COLO668 (cell line): ENCODE measurements around the gene DSCAML1.

Experiments used
- DNase-seq: peaks from one replicate; lab custom pipeline; 2025; ENCODE audit not compliant: unreplicated experiment; lab: John Stamatoyannopoulos, UW

The DSCAML1 gene

GRCh38 chr11:117394221-117394925 lies 402.6 kb downstream of the DSCAML1 start:
- DNase-seq, result no peak

- no peak for DNase-seq
These were observed 404.0 kb downstream of the DSCAML1 start for GRCh38 chr11:117392979-117393378.

- no peak for DNase-seq
These were observed 404.9 kb downstream of the DSCAML1 start for GRCh38 chr11:117392001-117392690.

- no peak for DNase-seq
These were observed 405.8 kb downstream of the DSCAML1 start for GRCh38 chr11:117391181-117391580.

- no peak for DNase-seq
These were observed 406.3 kb downstream of the DSCAML1 start for GRCh38 chr11:117390743-117391142.

- no peak for DNase-seq
These were observed 408.8 kb downstream of the DSCAML1 start for GRCh38 chr11:117387992-117388755.

GRCh38 chr11:117385906-117386305 lies 411.1 kb downstream of the DSCAML1 start:
- DNase-seq, result no peak

GRCh38 chr11:117385471-117385870 lies 411.5 kb downstream of the DSCAML1 start:
- no peak for DNase-seq

- DNase-seq, result no peak
These were observed 413.0 kb downstream of the DSCAML1 start for GRCh38 chr11:117384045-117384444.

GRCh38 chr11:117382746-117383145 lies 414.3 kb downstream of the DSCAML1 start:
- DNase-seq, result no peak

- no peak for DNase-seq
These were observed 415.3 kb downstream of the DSCAML1 start for GRCh38 chr11:117381481-117382387.

- DNase-seq, result no peak
These were observed 416.3 kb downstream of the DSCAML1 start for GRCh38 chr11:117380676-117381075.

- no peak for DNase-seq
These were observed 417.8 kb downstream of the DSCAML1 start for GRCh38 chr11:117378976-117379865.
